ENCODE measurements around the gene TCOF1. TPM values are rescaled to one million over a fixed set of nuclear protein-coding genes. Genes with fewer than 3 reads are reported as not detected.

The TCOF1 gene
- total and polyA plus RNA-seq, 2 experiments from 2014 or later: 31.4 to 46.0 TPM

- peaks cover 10% of the 10 kb centered on the region for H3K4me1 ChIP-seq (ENCODE audit: low read depth)
- no peak for TF ChIP-seq CTCF (IDR thresholded peaks at IDR 0.05; ENCODE audit: low read depth, low read length)
- H3K27me3 ChIP-seq: no peaks in the 10 kb centered on the region
- H3K27ac ChIP-seq: no peak overlapping the region
- peaks cover 22% of the 10 kb centered on the region for H3K36me3 ChIP-seq
- no peak for DNase-seq (ENCODE audit: low read depth in 1 of 2, low spot score in 1 of 2)
- no peaks in the 10 kb centered on the region for H3K9me3 ChIP-seq (ENCODE audit: low read depth)
- H3K4me3 ChIP-seq: no peak overlapping the region
Observed at GRCh38 chr5:150397146-150397781, 39.8 kb downstream of the TCOF1 start.

- Histone ChIP-seq H3K4me3 (no peak overlapping the region), H3K36me3 (peaks cover 17% of the 10 kb centered on the region), H3K9me3 (ENCODE audit: low read depth) (no peaks in the 10 kb centered on the region), H3K27ac (no peak overlapping the region), H3K27me3 (no peaks in the 10 kb centered on the region), H3K4me1 (ENCODE audit: low read depth) (peaks cover 12% of the 10 kb centered on the region)
- no peak for DNase-seq (ENCODE audit: low read depth in 1 of 2, low spot score in 1 of 2)
- no peak for TF ChIP-seq CTCF (IDR thresholded peaks at IDR 0.05; ENCODE audit: low read depth, low read length)
Observed at GRCh38 chr5:150397782-150398721, 40.6 kb downstream of the TCOF1 start.

- Histone ChIP-seq H3K4me3 (no peak overlapping the region), H3K27ac (no peak overlapping the region), H3K27me3 (no peaks in the 10 kb centered on the region), H3K4me1 (ENCODE audit: low read depth) (peaks cover 12% of the 10 kb centered on the region), H3K36me3 (peaks cover 12% of the 10 kb centered on the region), H3K9me3 (ENCODE audit: low read depth) (no peaks in the 10 kb centered on the region)
- no peak for DNase-seq (ENCODE audit: low read depth in 1 of 2, low spot score in 1 of 2)
- peak; percentile 21 for TF ChIP-seq CTCF (IDR thresholded peaks at IDR 0.05; ENCODE audit: low read depth, low read length)
Observed at GRCh38 chr5:150398722-150399523, 41.4 kb downstream of the TCOF1 start.

GRCh38 chr5:150399524-150400211 lies 42.2 kb downstream of the TCOF1 start:
- no peaks in the 10 kb centered on the region for H3K27me3 ChIP-seq
- H3K4me3 ChIP-seq: no peak overlapping the region
- H3K36me3 ChIP-seq: peaks cover 7% of the 10 kb centered on the region
- H3K27ac ChIP-seq: no peak overlapping the region
- TF ChIP-seq CTCF (IDR thresholded peaks at IDR 0.05; ENCODE audit: low read depth, low read length): no peak
- peak in 1 of 2 donors; percentile 18 for DNase-seq (ENCODE audit: low read depth in 1 of 2, low spot score in 1 of 2)
- peaks cover 12% of the 10 kb centered on the region for H3K4me1 ChIP-seq (ENCODE audit: low read depth)
- H3K9me3 ChIP-seq (ENCODE audit: low read depth): no peaks in the 10 kb centered on the region

All from cardiac muscle cell (in vitro differentiated cells and primary cell).